Ovary (tissue), 9 donors: ENCODE results near the gene FOXL3. TPM values are rescaled to one million over a fixed set of nuclear protein-coding genes. Genes with fewer than 3 reads are reported as not detected.

ENCODE experiments used
- DNase-seq, 5 donors: peaks; one replicate each; pipeline ENCODE4 v3.0.0-alpha.2; 2019 to 2020
- H3K27ac ChIP-seq, 2 donors: fragments of 200-600 bp; one replicate each; pipeline versions ENCODE4 v1.5.1 to v1.8.0; 2019 to 2022
- H3K27me3 ChIP-seq: fragments of 200-600 bp; one replicate; pipeline ENCODE4 v1.8.0; 2022
- H3K36me3 ChIP-seq: fragments of 200-600 bp; sonication (generic); one replicate; pipeline ENCODE4 v1.5.1; 2019
- H3K4me1 ChIP-seq: one replicate; pipeline ENCODE4 v1.8.1; 2013; ENCODE audit warnings: mild to moderate bottlenecking, moderate library complexity; ENCODE audit not compliant: insufficient read depth
- H3K4me3 ChIP-seq: fragments of 200-600 bp; sonication (generic); one replicate; pipeline ENCODE4 v1.5.1; 2017
- H3K9me3 ChIP-seq, 2 donors: fragments of 200-600 bp in 1 of 2; sonication (generic) in 1 of 2; one replicate each; pipeline versions ENCODE4 v1.5.1 to v1.8.1; 2013 to 2019; ENCODE audit warnings: mild to moderate bottlenecking in 1 of 2, moderate library complexity in 1 of 2
- CTCF ChIP-seq, 3 donors: fragments of 450-650 bp in 2 of 3; fragments of 200-600 bp in 1 of 3; IDR thresholded peaks; one replicate each; pipeline versions ENCODE4 v1.5.1 to v1.8.0; 2016 to 2022; ENCODE audit warnings: antibody characterized with exemption in 3 of 3, mild to moderate bottlenecking in 1 of 3
- EP300 ChIP-seq: sonication (generic); formaldehyde crosslinking; IDR thresholded peaks from one replicate; pipeline ENCODE4 v1.6.1; 2017; ENCODE audit warnings: antibody characterized with exemption
- POLR2A ChIP-seq: fragments of 450-650 bp; IDR thresholded peaks from one replicate; pipeline ENCODE4 v1.6.1; 2017; ENCODE audit warnings: antibody characterized with exemption, mild to moderate bottlenecking, moderate library complexity
- WGBS, 3 donors: extraction: QIAGEN DNeasy Blood & Tissue Kit in 1 of 3; methylation state at CpG; one replicate each; pipeline versions ENCODE4 v1.1.5 to v1.1.7; 2013 to 2017; 5-methylcytosine and 5-hydroxymethylcytosine counted together
- intact Hi-C, 4 donors: fragments of 100-400 bp; cut with DNase I; formaldehyde crosslinking; loops; one replicate each; pipeline versions ENCODE4 v1.11.0 to v1.15.1; 2022 to 2023
- polyA plus RNA-seq, 2 donors: library from polyadenylated mRNA; stranded (reverse); fragments of 200-250 nt in 1 of 2; fragments of 350-450 nt in 1 of 2; fragmentation: Illumina TruSeq in 1 of 2; extraction: RNeasy Lipid Tissue Mini Kit (QIAGEN cat#74804) in 1 of 2; gene quantifications; one replicate each; pipeline ENCODE4 v1.2.3, GENCODE V29; 2013 to 2014
- total RNA-seq, 7 donors: library from RNA; depleted of rRNA in 2 of 7; stranded (reverse); fragments of >200 nt in 2 of 7; fragmentation: NEBNext Ultra II Directional in 3 of 7; extraction: Animal tissue kit (Norgen Biotek cat#: 25700) in 3 of 7; gene quantifications; one replicate each; pipeline versions ENCODE4 v1.1.0 to v1.2.4, GENCODE V29; 2016 to 2023
- donor health status: DM: no; HTN: no; CAD: no; lungs with moderate emphysema.
- donor health status: DM: no; HTN: no; CAD: no.
- donor health status: Bipolar disorder and iron deficiency.
- donor health status: DM: yes; HTN: yes; CAD: no.
- donor health status: DM: no; HTN: no; CAD: no.
- donor health status: DM: yes; HTN: yes; CAD: no.

Gene FOXL3
- total and polyA plus RNA-seq, 9 donors, result not detected

- intact Hi-C loops, result no loop called here
- H3K27ac ChIP-seq, result no peak overlapping the region
- H3K9me3 ChIP-seq, result no peaks in the 10 kb centered on the region
- H3K27me3 ChIP-seq, result no peaks in the 10 kb centered on the region
- DNase-seq, result no peak
- H3K36me3 ChIP-seq, result no peaks in the 10 kb centered on the region
- H3K4me1 ChIP-seq, result no peaks in the 10 kb centered on the region
- no peak for TF ChIP-seq EP300
- H3K4me3 ChIP-seq, result no peak overlapping the region
- WGBS, 3 donors, result 90 to 96% (median 95%) methylated on average over 20 of the region's 20 CpGs
Measured at GRCh38 chr7:251005-251404, 39.0 kb upstream of the FOXL3 start.

- no peak for DNase-seq
- Histone ChIP-seq H3K9me3 (no peaks in the 10 kb centered on the region), H3K27me3 (no peaks in the 10 kb centered on the region), H3K36me3 (no peaks in the 10 kb centered on the region), H3K4me3 (no peak overlapping the region), H3K4me1 (no peaks in the 10 kb centered on the region), H3K27ac (no peak overlapping the region)
- 86 to 91% (median 89%) methylated on average over 21 of the region's 21 CpGs for WGBS, 3 donors
- no peak for TF ChIP-seq CTCF (IDR thresholded peaks at IDR 0.05)
- no peak for TF ChIP-seq EP300
- no peak for TF ChIP-seq POLR2A
- intact Hi-C loops, result no loop called here
Measured at GRCh38 chr7:251446-252175, 38.4 kb upstream of the FOXL3 start.

GRCh38 chr7:252216-252965 lies 37.6 kb upstream of the FOXL3 start:
- H3K27me3 ChIP-seq, result no peaks in the 10 kb centered on the region
- intact Hi-C loops, result no loop called here
- H3K36me3 ChIP-seq, result no peaks in the 10 kb centered on the region
- WGBS, 3 donors, result 88 to 92% (median 90%) methylated on average over 29 of the region's 29 CpGs
- no peak overlapping the region for H3K4me3 ChIP-seq
- no peaks in the 10 kb centered on the region for H3K4me1 ChIP-seq
- H3K27ac ChIP-seq, result no peak overlapping the region
- no peak for DNase-seq
- H3K9me3 ChIP-seq, result no peaks in the 10 kb centered on the region
- TF ChIP-seq CTCF (IDR thresholded peaks at IDR 0.05) (no peak), EP300 (no peak), POLR2A (no peak)

- H3K4me3 ChIP-seq, result no peak overlapping the region
- TF ChIP-seq EP300 (no peak), POLR2A (no peak), CTCF (IDR thresholded peaks at IDR 0.05) (no peak)
- no peak overlapping the region for H3K27ac ChIP-seq
- intact Hi-C loops, result no loop called here
- no peaks in the 10 kb centered on the region for H3K4me1 ChIP-seq
- H3K36me3 ChIP-seq, result no peaks in the 10 kb centered on the region
- no peak for DNase-seq
- H3K9me3 ChIP-seq, result no peaks in the 10 kb centered on the region
- H3K27me3 ChIP-seq, result no peaks in the 10 kb centered on the region
- WGBS, 3 donors, result 88 to 94% (median 90%) methylated on average over 22 of the region's 22 CpGs
Measured at GRCh38 chr7:252981-253380, 37.0 kb upstream of the FOXL3 start.
